Middle frontal gyrus (tissue), 1 donor: ENCODE results near the gene RIMKLA.

Experiments
- DNase-seq: peaks from one replicate; pipeline ENCODE4 v3.0.0-alpha.2; 2015; ENCODE audit warnings: low spot score; ENCODE audit errors: extremely low spot score

RIMKLA gene

GRCh38 chr1:42370876-42371549, 9.6 kb upstream of the RIMKLA start:
- no peak for DNase-seq

- DNase-seq, result no peak
Measured at GRCh38 chr1:42372796-42373195, 7.8 kb upstream of the RIMKLA start.

GRCh38 chr1:42379794-42380585, 602 bp upstream of the RIMKLA start:
- DNase-seq, result no peak

DNA sequence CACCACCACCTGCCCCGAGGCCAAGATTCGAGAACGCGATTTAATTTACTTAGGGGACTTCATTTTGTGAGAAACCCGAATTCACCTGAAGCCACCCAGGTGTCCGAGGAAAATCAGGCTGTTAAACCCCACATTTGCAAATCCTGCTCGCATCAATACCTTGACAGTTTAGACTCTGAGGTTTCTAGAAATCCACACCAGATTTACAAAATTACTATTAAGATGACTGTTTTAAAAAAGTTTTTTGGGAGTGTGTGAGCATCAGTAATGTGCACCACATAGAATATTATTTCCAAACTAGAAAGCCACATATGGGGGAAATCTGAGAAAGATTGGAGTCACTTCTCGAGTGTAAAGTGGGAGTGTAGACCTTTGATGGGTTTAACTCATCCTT, 685 bp downstream of the RIMKLA start:
- DNase-seq, result no peak

DNA sequence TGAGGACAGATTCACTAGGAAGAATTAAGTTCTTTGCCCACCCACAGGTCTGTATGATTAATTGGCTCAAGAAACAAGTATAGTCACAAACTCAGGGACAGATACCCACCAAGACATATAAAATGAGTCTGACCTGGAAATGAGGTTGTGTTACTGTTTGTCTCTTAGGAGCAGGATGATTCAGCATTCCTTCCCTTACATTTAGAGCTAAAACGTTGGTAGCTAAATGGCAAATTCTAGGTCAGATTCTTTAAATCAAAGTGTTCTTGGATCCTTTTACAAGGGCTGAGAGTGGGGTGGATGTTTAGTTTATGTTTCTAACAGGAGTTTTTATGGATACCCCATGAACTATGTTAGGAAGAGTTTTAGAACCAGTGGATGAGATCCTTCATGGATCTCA, 4.7 kb downstream of the RIMKLA start:
- no peak for DNase-seq

- DNase-seq, result no peak
Measured at GRCh38 chr1:42386051-42386450, 5.5 kb downstream of the RIMKLA start.

DNA sequence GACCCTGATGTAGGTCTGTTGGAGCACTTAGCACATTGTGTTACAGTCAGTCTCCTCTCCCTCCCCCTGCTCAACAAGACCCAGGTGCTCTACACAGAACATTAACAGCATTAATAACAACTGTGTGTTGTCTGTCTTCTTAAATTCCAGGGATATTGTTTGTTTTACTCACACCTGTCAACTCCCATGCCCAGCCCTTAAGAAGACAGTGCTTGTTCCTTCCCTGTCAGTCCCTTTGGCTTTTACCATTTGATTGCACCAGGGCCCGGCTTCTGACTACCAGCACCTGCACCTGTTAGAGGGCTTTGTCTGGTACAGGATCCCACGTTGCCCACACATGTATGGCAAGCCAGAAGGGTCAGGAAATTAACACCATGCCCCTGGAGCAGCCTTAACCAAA, 11.7 kb downstream of the RIMKLA start:
- DNase-seq, result no peak

GRCh38 chr1:42392967-42393848, 12.6 kb downstream of the RIMKLA start:
- DNase-seq, result no peak

- no peak for DNase-seq
Measured at GRCh38 chr1:42399315-42400100, 18.9 kb downstream of the RIMKLA start.

DNA sequence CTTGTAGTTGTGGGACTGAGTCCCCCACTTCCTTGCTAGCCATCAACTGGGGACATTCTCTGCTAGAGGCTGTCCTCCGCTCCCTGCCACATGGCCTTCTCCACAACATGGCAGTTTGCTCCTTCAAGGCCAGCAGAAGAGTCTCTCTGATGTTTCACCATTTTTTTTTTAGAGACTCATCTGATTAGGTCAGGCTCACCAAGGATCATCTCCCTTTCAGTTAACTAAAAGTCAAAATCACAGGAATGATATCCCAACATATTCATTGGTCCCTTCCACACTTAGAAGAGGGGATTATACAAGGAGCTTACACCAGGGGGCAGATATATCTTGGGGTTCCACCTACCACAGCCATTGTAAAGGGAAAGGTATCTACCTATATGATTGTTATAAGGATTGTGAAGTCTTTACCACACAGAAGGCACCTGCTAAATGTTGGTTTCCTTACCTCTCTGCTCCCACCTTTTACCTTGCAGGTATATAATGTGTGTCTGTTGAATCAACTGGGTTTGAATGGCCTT, 23.3 kb downstream of the RIMKLA start:
- no peak for DNase-seq

DNA sequence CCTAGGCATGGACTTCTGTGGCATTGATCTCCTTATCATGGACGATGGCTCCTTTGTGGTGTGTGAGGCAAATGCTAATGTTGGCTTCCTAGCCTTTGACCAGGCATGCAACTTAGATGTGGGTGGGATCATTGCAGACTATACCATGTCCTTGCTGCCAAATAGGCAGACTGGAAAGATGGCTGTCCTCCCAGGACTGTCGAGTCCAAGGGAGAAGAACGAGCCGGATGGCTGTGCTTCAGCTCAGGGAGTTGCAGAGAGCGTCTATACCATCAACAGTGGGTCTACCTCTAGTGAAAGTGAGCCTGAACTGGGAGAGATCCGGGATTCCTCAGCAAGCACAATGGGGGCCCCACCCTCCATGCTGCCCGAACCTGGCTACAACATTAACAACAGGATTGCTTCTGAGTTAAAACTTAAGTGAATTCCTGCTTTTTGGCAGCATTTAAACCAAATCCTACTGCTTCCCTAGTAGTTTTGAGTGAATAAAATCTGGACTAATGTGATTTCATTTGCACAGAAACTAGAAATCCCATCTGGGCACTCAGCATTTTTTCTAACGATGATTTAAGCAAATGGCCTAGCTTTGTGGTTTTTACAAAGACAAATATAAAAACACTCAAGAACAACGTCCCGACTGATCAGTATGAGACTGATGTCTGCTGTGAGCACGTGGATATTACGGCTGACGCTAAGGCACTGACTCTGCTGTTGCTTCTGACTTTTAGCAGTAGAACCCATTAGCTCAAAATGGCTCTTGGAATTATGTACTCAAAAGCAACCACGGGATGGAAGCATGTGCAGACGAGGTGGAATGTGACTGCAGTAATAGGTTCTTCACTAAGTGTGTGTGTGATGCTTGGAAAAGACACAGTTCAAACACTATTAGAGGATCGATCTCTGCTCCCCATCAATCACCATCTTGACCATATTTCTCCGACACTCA, 34.2 kb downstream of the RIMKLA start:
- DNase-seq, result no peak

DNA sequence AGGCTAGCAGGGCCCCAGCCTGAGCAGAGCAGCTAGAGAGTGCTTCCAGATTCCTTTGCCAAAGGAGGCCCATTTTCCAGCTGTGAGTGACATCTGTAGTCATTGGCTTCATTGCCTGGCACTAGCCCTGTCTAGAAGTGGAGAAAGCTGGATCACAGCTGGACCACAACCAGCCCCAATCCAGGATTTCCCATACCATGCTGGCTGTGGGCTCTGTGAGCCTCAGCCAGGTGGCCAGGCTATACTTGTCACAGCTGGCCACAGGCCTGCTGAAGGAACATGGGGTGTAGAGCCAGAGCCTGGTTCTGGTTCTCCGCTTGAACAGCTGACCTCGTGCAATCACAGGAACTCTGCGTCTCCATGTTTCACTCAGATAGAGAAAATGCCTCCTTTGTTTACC, 36.6 kb downstream of the RIMKLA start:
- no peak for DNase-seq

GRCh38 chr1:42418516-42418915, 37.9 kb downstream of the RIMKLA start:
- DNase-seq, result no peak

DNA sequence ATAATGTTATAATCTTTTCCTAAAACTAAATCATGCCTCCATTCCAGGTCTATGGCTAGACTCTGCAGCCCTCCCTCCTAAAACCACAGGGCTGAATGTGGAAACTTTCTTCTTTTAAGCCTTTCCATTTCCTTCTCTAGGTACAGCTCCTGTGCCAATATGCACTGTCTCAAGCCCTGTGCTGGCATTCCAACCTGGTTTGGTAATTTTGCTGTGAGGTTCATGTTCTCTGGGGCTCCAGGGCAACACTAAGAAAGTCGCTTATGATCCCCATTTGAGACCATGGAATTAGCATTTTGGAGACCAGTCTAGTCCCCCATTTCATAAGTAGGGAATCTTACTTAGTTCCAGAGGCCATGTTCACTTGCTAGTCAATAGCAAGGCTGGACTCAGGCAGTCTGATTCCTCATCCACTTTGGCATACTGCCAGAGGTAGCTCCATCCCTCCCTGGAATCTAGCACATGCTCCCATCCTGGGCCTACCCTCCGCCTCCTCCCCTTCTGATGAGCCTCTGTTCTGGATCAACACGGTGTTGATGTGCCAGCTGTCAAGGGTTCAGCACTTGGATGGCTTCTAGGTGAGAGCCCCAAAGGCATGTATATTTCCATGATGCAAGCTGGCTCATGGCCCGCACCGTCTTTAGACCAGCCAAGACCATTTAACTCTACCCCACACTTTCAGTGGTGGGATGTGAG, 38.7 kb downstream of the RIMKLA start:
- no peak for DNase-seq

- peak; percentile 59 for DNase-seq
Measured at GRCh38 chr1:42420121-42420520, 39.5 kb downstream of the RIMKLA start.

DNA sequence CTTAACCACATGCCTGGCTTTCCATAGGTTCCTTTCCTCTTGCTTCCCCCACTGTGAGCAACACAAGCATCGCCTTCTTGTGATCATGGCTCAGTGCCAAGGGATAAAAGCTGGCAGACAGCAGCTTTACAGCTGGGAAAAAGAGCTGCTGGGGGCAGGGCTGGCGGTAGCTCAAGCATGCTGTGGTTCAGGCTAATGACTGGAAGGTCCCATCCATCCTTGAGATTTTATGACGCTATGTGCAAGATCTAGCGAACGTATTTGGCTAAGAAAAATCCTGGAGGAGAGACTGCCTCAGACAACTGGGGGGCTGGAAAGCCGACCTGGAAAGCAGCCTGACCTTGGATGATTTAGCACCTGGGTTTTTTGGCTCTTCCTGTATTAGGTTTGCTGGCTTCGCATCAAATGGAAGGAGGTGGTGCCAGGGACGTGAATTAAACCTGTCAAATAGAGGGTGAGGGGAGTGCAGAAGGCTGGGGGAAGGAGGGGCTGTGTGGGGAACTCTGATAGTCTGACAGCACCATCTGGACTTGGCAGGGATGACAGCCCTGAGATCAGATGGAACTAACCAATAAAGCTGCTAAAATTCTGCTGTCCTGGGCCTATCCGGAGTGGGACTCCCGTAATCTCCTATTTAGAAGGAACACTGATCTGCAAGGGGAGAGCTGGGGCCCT, 40.5 kb downstream of the RIMKLA start:
- peak; percentile 34 for DNase-seq

DNA sequence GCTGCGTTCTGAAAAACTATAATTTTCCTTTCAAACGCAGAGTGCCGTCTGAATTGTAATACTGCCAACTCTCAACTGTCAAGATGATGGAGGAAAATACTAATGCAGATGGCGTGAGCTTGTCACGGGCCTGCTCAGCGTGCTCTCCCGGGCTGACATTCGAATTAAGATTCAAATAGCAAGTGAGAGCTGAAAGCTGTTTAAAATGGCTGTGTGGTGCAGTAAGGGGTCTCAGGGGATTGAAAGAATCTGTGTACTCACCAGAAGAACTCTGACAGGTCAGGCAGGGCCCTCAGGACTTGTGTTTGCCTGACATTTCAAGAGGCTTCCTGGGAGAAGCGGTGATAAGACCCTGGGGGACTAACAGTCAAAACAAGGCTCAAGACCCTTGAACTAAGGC, 42.1 kb downstream of the RIMKLA start:
- DNase-seq, result no peak

DNA sequence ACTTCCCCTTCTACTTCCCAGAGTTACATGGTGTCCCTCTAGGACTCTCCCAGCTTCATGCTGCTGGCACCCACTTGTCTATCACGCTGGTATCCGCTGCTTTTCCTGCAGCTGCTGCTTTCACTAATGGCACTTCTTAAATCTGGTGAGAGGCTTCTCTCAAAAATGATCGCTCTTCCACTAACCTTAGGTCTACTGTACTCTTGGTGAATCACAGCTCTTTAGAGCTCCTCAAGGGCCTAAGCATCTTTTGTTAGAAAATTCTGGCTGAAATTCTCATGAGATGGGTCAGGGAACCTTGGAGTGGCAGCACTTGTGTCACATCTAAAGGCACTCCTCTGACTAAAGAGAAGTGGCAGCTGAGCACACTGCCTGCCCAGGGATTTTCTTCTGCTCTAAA, 43.1 kb downstream of the RIMKLA start:
- no peak for DNase-seq

GRCh38 chr1:42424201-42424600, 43.6 kb downstream of the RIMKLA start:
- no peak for DNase-seq
